Adipocyte (in vitro differentiated cells): Measurements from ENCODE around the gene ACHE.
A peak's percentile ranks its signal among the peaks of the same experiment; 100 is the strongest.
"Not testable (repeated sequence)": the region's sequence is repeated elsewhere in the genome, so short reads cannot be mapped to it uniquely, and the experiment has no call there.

Experiments used
- DNase-seq: peaks from one replicate; pipeline ENCODE4 v3.0.0-alpha.2; 2015; ENCODE audit warnings: low read depth
- H3K27me3 ChIP-seq: replicated peaks from 2 replicates; pipeline ENCODE4 v1.7.0; 2013; ENCODE audit warnings: mild to moderate bottlenecking, low read length, moderate library complexity; ENCODE audit not compliant: control insufficient read depth, insufficient read depth
- H3K36me3 ChIP-seq: 2 replicates; pipeline ENCODE4 v1.7.0; 2013; ENCODE audit warnings: low read length, mild to moderate bottlenecking, moderate library complexity; ENCODE audit not compliant: control insufficient read depth, insufficient read depth, severe bottlenecking
- H3K4me1 ChIP-seq: 2 replicates; pipeline ENCODE4 v1.7.0; 2013; ENCODE audit warnings: mild to moderate bottlenecking, low read length, moderate library complexity; ENCODE audit not compliant: control insufficient read depth, insufficient read depth
- H3K4me3 ChIP-seq: 2 replicates; pipeline ENCODE4 v1.7.0; 2013; ENCODE audit warnings: mild to moderate bottlenecking, low read length, moderate library complexity
- H3K9ac ChIP-seq: 2 replicates; pipeline ENCODE4 v1.7.0; 2013; ENCODE audit warnings: mild to moderate bottlenecking, low read length, moderate library complexity
- H3K9me3 ChIP-seq: 2 replicates; pipeline ENCODE4 v1.7.0; 2013; ENCODE audit warnings: mild to moderate bottlenecking, low read length, moderate library complexity; ENCODE audit not compliant: control insufficient read depth

Gene ACHE

GRCh38 chr7:100895701-100895955, at the start of gene ACHE:
Gene ACHE, minus strand, starts transcription at chr7:100895888. Its CDS starts 1,656 bp downstream, at chr7:100894232.
- H3K4me1 ChIP-seq = peaks cover 19% of the 10 kb centered on the region
- peak within 1 kb of the TSS; percentile 81 for H3K4me3 ChIP-seq
- H3K9me3 ChIP-seq = no peaks in the 10 kb centered on the region
- no peak for DNase-seq
- H3K36me3 ChIP-seq = peaks cover 5% of the 10 kb centered on the region
- H3K9ac ChIP-seq = peak within 1 kb of the TSS; percentile 91
- peaks cover 23% of the 10 kb centered on the region for H3K27me3 ChIP-seq

- no peak overlapping the region for H3K9ac ChIP-seq
- peaks cover 5% of the 10 kb centered on the region for H3K4me1 ChIP-seq
- H3K27me3 ChIP-seq = peaks cover 29% of the 10 kb centered on the region
- peaks cover 12% of the 10 kb centered on the region for H3K9me3 ChIP-seq
- no peaks in the 10 kb centered on the region for H3K36me3 ChIP-seq
- no peak overlapping the region for H3K4me3 ChIP-seq
- no peak for DNase-seq
These were observed 48.5 kb upstream of the ACHE start for GRCh38 chr7:100944138-100944537.

- H3K4me1 ChIP-seq = peaks cover 5% of the 10 kb centered on the region
- H3K36me3 ChIP-seq = no peaks in the 10 kb centered on the region
- no peak overlapping the region for H3K9ac ChIP-seq
- H3K4me3 ChIP-seq = no peak overlapping the region
- peaks cover 24% of the 10 kb centered on the region for H3K27me3 ChIP-seq
- DNase-seq = no peak
- H3K9me3 ChIP-seq = peaks cover 12% of the 10 kb centered on the region
These were observed 48.0 kb upstream of the ACHE start for GRCh38 chr7:100943693-100944092.

- Histone ChIP-seq H3K9me3 (peaks cover 12% of the 10 kb centered on the region), H3K9ac (no peak overlapping the region), H3K4me3 (no peak overlapping the region), H3K4me1 (peaks cover 5% of the 10 kb centered on the region), H3K27me3 (peaks cover 23% of the 10 kb centered on the region), H3K36me3 (no peaks in the 10 kb centered on the region)
- no peak for DNase-seq
These were observed 46.5 kb upstream of the ACHE start for GRCh38 chr7:100942045-100942774.

GRCh38 chr7:100936167-100936566, 40.5 kb upstream of the ACHE start:
- not testable (repeated sequence) for H3K9ac ChIP-seq, H3K36me3 ChIP-seq, H3K4me3 ChIP-seq, DNase-seq, H3K4me1 ChIP-seq
- Histone ChIP-seq H3K27me3 (peaks cover 18% of the 10 kb centered on the region), H3K9me3 (peaks cover 18% of the 10 kb centered on the region)

GRCh38 chr7:100935381-100935780, 39.7 kb upstream of the ACHE start:
- H3K36me3 ChIP-seq, H3K4me3 ChIP-seq, DNase-seq, H3K9ac ChIP-seq, H3K4me1 ChIP-seq: not testable (repeated sequence)
- H3K9me3 ChIP-seq = peaks cover 18% of the 10 kb centered on the region
- H3K27me3 ChIP-seq = peaks cover 21% of the 10 kb centered on the region

- no peak overlapping the region for H3K4me3 ChIP-seq
- H3K36me3 ChIP-seq = no peaks in the 10 kb centered on the region
- peaks cover 21% of the 10 kb centered on the region for H3K27me3 ChIP-seq
- DNase-seq = no peak
- H3K4me1 ChIP-seq = no peaks in the 10 kb centered on the region
- no peak overlapping the region for H3K9ac ChIP-seq
- peaks cover 10% of the 10 kb centered on the region for H3K9me3 ChIP-seq
These were observed 38.0 kb upstream of the ACHE start for GRCh38 chr7:100933734-100934133.

- Histone ChIP-seq H3K9me3 (peaks cover 4% of the 10 kb centered on the region), H3K9ac (no peak overlapping the region), H3K4me1 (no peaks in the 10 kb centered on the region), H3K36me3 (no peaks in the 10 kb centered on the region), H3K4me3 (no peak overlapping the region), H3K27me3 (peaks cover 16% of the 10 kb centered on the region)
- DNase-seq = no peak
These were observed 34.1 kb upstream of the ACHE start for GRCh38 chr7:100929808-100930174.

- H3K4me1 ChIP-seq, H3K4me3 ChIP-seq, H3K9ac ChIP-seq, H3K9me3 ChIP-seq, DNase-seq, H3K36me3 ChIP-seq: not testable (repeated sequence)
- H3K27me3 ChIP-seq = peaks cover 26% of the 10 kb centered on the region
These were observed 27.9 kb upstream of the ACHE start for GRCh38 chr7:100923616-100924015.

GRCh38 chr7:100921039-100921438, 25.4 kb upstream of the ACHE start:
- Histone ChIP-seq H3K27me3 (peaks cover 26% of the 10 kb centered on the region), H3K4me1 (peaks cover 3% of the 10 kb centered on the region), H3K9me3 (peaks cover 7% of the 10 kb centered on the region), H3K9ac (no peak overlapping the region), H3K36me3 (no peaks in the 10 kb centered on the region), H3K4me3 (no peak overlapping the region)
- no peak for DNase-seq

GRCh38 chr7:100919779-100920437, 24.2 kb upstream of the ACHE start:
- not testable (repeated sequence) for H3K36me3 ChIP-seq, H3K9ac ChIP-seq, H3K9me3 ChIP-seq, H3K4me1 ChIP-seq, H3K4me3 ChIP-seq, DNase-seq
- peaks cover 26% of the 10 kb centered on the region for H3K27me3 ChIP-seq

GRCh38 chr7:100919335-100919734, 23.6 kb upstream of the ACHE start:
- not testable (repeated sequence) for H3K36me3 ChIP-seq, DNase-seq, H3K4me3 ChIP-seq, H3K9ac ChIP-seq, H3K4me1 ChIP-seq, H3K9me3 ChIP-seq
- peaks cover 26% of the 10 kb centered on the region for H3K27me3 ChIP-seq
